HG02981 (cell line): ENCODE data around the gene L3MBTL4.
"Not testable (repeated sequence)": the region's sequence is repeated elsewhere in the genome, so short reads cannot be mapped to it uniquely, and the experiment has no call there.

Source experiments
- ATAC-seq: cut with Tn5 transposase; IDR thresholded peaks from one replicate; pipeline ENCODE4 v1.9.1; 2021; ENCODE audit warnings: mild to moderate bottlenecking, moderate library complexity; ENCODE audit not compliant: unreplicated experiment

Gene L3MBTL4

DNA sequence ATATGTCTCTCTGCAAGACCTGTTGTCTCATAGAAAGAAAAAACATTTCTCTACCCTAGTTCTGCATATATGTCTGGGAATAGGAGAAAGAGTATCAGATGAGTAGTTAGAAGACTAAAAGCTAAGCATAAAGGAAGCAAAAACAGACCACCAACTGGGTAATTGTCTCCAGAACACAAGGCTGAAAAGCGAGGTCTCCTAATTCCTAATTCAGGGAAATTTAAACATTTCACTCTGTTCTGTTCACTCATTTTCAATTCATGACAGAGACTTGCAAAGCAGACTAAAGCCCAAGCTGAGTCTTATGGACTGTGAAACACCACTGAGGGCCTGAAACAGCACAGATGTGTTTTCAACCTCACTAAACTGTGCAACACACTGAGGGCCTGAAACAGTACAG, 294.9 kb downstream of the L3MBTL4 start:
- no peak for ATAC-seq

DNA sequence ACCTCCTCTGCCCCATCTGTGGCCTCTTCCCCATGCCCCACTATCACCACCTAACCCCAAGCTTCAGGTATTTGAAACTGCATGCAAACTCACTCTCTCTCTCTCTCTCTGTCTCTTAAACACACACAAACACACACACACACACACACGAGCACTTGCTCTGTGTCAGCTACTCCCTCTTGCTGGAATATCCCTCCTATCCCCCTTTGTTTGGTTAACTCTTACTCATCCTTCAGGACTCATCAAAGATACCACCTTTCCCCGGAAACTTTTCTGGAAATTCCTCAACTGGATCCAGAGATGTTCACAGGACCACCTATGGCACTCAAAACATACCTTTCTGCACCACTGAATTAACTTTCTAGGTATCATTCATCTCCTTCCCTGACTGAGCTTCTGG, 296.6 kb downstream of the L3MBTL4 start:
- no peak for ATAC-seq

DNA sequence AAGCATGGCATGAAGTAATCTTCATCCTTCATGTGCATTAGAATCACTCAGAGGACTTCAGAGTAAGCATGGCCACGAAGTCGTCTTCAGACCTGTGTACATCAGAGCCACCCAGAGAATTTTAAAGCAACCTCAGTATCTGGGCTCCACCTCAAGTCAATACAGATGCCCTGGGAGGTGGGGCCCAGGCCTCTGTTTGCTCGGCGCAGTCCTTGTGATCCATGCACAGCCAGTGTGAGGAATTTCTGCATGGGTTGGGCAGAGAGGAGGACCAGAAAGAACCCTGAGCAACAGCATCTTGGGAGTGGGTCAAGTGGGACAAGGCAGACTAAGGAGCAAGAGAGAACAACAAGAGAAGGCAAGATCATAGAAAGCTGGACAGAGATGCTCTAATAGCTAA, 299.0 kb downstream of the L3MBTL4 start:
- no peak for ATAC-seq

DNA sequence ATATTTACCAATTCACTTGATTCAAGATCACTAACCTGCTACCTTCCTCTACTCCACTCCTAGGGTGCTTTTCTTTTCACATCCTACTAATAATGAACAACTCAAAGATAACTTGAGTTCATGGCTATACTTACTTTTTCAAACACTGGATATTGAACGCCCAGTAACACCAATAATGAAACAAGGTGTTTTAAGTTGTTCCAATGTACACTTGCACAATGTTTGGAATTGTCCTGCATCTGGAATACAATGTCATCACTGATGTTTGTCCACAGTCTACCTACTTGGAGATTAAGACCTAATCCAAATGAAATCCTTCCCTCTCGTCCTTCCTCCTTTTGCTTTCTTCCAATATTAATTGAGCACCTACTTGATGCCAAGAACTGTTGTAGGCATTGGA, 301.1 kb downstream of the L3MBTL4 start:
- no peak for ATAC-seq

DNA sequence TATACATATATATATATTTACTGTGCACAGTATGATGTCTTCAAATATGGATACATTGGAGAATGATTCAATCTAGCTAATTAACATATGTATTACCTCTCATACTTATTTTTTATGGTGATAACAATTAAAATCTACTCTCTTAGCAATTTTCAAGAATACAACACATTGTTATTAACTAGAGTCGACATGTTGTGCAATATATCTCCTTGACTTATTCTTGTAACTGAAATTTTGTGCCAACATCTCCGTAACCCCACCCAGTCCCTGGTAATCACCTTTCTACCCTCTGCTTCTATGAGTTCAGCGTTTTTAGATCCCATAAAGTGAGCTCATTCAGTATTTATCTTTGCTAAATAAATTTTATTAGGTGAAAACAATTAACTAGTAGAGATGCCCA, 303.0 kb downstream of the L3MBTL4 start:
- no peak for ATAC-seq

DNA sequence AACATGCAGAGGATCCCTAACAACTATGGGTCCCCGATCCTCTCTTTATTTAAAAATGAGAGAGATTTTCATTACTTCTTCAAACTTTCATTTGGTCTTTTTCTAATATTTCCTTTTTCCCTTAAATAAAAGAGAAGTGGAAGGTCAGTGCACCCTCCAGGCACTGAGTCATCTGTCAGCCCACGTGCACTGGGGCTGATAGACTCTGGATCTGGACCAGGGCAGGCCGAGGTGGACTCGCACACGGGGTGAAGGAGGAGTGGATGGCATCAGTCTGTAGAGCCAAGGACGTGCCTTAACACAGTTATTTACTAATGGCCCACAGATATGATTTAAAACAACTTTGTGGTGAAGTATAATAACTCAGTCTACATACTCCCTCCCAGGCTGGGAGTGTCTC, 305.0 kb downstream of the L3MBTL4 start:
- ATAC-seq: no peak

DNA sequence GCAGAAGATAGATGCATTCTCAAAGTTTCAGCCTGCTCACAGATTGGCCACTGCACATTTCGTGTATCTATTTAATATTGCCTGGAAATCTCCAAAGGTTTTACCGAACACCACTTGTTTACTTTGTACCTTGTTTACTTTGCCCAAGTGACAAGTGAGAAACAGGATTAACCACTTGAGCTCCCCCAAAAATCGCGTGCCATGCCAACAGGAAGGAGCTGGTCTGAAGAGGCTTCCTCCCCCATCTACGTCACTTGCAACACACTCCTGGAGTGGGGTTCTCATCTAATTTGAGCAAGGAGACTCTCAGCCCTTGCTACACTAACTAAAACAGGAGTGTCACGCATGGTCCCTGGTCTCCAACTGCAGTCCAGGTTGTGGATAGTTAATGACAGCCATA, 306.9 kb downstream of the L3MBTL4 start:
- ATAC-seq: no peak

DNA sequence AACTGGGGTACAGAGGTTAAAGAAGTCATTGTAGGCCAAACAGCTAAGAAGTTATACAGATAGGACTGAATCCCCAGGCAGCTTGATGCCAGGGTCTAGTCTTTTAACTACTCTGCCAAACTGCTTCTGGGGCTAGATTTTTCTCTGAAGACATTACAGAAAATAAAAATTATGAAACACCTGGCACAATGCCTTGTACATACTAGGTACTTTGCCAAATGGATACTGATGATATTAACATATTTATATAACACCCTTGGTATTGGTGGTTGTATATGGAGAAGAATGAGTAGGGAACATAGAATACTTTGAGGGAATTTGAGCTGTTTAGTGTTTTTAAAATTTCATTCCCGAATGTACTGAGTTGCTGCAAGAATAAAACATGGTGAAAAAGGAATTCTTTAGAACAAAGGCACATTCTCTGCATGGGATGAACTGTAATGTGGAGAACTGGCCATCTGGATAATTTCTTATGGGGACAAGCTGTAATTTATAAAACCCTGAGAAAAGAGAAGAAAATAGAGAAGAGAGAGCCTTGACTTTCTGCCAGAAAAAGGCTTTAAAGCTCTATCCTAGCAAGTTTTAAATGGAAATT, 308.5 kb downstream of the L3MBTL4 start:
- no peak for ATAC-seq

DNA sequence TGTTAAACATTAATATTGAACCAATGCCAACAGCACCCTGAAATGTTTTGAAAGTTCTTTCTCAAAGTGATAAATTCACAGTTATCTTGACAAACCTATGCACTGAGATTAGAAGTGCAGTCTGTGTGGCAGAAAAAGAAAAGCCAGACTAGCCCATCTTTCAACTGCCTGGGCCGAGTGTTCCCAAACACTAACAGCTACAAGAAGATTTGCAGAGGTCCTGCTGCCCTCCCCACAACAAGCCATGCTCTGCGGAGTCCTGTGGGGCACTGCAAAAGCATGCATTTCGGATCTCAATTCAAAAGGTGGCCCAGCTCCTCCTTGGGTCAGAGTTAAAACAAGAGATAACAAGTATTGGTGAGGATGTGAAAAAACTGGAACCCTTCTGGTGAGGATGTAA, 311.0 kb downstream of the L3MBTL4 start:
- no peak for ATAC-seq

DNA sequence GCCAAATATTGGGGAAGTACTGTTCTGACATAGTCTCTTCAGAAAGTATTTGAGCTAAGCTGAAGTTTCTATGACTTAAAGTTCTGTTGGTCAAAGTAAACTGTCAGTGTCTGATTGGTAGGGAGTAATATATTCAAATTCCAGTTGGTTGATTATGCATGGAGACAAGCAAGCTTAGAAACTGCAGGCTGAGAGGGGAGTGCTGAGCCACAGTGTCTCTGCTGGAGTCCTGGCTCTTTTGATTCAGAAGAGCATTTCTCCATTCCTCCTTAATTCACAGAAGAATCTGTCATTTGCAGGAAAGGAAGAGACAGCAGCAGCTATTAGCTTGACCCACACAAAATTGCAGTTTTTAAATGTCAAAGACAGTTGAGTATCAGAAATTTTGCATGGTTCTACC, 318.0 kb downstream of the L3MBTL4 start:
- no peak for ATAC-seq

DNA sequence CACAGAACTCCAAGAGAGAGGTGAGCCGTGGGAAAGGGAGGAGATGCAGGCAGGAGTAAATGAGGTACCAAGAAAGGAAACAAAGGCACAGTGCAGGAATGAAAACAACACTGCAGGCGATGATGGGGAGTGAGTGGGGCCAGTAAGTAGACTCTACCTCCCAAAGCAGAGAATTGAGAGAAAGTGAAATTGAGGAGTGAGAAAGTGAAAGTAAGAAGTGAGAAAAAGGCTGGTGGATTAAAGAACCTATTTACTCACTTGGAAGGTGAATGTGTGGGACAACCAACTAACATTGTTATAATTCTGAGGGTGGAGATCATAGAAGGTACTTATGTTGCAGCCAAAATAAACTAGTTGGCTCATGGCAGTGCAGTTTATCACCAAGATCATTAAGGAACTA, 326.3 kb downstream of the L3MBTL4 start:
- ATAC-seq: no peak

DNA sequence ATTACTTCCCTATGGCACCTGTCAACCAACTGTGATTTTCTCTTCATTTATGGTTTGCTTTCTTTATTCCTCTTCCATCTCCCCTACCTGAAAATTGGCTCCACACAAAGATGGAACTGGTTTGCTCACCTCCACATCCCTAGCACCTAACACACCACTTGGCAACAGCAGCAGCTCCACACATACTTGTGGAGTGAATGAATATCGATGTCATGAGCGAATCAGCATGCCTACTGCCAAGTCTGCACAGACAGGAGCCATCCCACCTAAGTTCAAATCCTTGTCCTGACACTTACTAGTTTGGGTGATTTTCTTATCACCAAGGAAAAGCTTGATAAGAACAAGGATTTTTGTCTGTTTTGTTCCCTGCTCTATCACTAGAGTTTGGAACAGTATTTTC, 328.0 kb downstream of the L3MBTL4 start:
- ATAC-seq: no peak

DNA sequence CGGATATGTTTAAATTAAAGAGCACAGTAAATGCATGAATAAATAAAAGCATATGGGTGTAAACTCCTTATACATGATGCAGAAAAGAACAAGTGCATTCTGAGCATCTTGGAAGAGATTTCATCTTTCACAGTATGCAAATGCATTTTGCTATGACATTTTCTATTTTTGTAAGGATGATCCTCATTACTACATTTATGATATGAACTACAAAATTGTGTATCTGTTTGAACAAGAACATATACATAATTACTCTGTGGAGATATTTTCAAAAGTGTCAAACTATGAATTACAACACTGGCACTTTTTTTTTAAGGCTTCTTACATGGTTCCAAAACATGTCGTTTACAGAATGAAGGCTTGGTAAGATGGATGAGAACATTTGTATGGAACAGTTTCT, 335.3 kb downstream of the L3MBTL4 start:
- no peak for ATAC-seq

DNA sequence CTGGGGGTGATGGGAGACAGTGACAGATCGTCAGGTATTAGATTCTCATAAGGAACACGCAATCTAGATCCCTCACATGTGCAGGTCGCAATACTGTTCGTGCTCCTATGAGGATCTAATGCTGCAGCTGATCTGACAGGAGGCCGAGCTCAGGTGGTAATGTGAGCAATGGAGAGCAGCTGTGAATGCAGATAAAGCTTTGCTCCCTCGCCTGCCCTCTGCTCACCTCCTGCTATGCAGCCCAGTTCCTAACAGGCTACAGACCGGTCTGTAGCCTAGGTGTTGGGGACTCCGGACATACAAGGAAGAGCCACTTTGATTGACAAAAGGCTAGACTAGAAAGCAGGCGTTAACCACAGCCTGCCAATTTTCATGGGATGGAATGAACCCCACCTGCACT, 335.8 kb downstream of the L3MBTL4 start:
- ATAC-seq: no peak

DNA sequence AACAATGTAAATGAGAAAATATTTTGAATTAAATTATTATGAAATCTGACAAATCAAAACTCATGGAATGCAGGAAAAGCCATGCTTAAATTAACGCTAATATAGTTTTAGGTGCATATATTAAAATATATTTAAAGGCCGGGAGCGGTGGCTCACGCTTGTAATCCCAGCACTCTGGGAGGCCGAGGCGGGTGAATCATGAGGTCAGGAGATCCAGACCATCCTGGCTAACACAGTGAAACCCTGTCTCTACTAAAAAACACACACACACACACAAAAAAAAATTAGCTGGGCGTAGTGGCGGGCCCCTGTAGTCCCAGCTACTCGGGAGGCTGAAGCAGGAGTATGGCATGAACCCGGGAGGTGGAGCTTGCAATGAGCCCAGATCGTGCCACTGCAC, 342.3 kb downstream of the L3MBTL4 start:
- ATAC-seq: not testable (repeated sequence)

DNA sequence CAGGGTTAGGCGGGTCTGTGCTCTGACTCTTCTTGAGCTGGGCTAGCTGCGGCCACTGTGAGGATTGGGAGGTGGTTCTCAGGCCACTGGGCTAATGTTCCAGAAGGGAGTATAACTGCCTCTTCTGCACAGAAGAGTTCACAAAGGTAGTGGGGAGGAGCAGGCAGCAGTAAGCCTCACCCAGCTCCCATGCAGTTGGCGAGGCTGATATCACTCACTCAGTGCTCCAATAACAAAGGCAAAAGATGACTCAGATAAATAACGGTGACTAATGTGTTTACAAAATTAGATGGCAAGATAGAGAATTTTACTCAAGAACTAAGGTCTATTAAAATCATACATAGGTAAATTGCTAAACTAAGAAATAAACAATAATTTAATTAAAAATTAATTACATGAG, 345.2 kb downstream of the L3MBTL4 start:
- no peak for ATAC-seq

DNA sequence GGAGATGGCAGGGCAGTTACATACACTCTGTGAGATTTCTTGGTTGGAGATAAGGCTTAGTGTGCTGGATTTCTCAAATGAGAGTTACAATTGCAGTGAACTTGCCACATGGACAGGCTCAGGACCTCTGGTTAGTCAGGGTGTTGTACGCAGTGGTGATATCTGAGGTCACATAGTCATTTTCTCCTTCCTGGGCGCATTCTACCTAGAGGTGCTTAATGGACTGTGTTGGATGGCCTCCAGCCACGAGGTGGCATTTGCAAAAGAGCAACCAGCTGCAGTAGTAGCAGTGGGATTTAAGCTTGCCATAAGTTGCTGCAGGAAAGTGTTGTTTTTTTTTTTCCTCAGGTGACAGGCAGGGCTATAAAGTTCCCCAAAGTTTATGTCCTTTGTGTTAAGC, 345.6 kb downstream of the L3MBTL4 start:
- ATAC-seq: no peak

DNA sequence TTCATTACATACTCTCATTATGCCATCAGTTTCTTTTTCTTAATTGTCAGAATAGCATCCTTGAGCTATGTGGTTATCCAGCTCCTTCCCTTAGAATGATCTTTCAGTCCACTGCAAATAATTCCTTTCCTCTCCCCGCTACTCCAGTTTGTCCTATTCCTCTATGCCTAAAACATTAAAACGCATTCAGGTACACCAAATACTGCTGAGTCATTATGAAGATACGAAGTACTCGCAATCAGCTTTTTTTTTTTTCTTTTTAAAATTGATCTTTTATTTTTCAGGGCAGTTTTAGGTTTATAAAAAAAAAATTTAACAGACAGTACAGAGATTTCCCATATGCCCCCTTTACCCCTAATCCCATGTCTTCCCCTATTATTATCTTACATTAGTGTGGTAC, 354.6 kb downstream of the L3MBTL4 start:
- ATAC-seq: no peak

DNA sequence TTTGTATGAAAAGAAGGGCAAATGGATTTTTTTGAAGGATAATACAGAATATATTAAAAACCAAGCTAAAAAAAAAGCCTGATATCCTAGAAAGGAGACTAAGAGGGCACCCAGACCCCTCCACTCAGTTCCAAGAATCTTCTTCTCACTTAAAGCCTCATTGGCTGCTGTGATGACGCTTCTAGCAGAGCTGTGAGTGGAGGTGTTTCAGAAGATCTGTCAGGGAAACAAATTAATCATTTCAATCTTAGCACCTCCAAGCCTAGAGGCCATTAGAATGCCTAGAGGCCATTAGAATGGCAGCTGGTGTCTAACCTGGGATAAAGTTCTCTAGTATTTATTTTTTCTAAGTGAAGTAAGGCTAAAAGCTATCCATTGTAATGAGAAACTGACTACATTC, 355.2 kb downstream of the L3MBTL4 start:
- no peak for ATAC-seq

DNA sequence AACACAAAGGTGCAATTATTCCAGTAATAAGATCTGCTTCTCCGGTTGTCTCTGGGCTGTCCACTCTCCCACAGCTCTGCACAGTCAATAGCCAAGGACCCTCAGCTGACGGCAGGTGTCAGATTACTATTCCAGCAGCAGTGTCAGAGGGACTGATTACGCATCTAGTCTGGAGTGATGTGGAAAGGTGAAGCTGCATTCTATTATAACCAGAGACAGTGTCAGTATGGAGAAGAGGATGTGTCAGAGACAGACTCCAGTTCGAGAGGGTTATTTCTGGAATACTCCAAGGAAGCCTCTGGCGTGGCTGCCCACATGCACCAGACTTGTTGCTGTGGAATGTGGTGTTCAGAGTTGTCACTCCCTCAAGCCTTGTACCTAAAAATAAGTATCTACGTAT, 355.8 kb downstream of the L3MBTL4 start:
- ATAC-seq: no peak

DNA sequence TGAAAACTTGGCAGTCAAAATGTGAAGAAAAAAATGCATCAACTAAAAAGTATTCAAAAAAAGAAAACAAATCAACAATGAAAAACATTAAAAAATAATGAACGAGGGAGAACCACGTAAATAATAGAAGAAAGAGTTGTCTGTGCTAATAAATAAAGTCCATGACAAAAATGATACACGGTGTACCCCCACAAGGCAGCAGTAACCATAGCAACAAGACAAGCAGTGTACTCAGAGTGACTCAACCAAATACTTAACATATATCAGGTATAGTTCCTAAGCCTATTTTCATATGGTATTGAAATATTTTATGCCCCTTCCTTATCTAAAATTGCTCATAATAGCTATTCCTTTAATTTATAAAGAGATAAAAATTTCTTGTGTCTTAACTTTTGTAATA, 357.1 kb downstream of the L3MBTL4 start:
- no peak for ATAC-seq

DNA sequence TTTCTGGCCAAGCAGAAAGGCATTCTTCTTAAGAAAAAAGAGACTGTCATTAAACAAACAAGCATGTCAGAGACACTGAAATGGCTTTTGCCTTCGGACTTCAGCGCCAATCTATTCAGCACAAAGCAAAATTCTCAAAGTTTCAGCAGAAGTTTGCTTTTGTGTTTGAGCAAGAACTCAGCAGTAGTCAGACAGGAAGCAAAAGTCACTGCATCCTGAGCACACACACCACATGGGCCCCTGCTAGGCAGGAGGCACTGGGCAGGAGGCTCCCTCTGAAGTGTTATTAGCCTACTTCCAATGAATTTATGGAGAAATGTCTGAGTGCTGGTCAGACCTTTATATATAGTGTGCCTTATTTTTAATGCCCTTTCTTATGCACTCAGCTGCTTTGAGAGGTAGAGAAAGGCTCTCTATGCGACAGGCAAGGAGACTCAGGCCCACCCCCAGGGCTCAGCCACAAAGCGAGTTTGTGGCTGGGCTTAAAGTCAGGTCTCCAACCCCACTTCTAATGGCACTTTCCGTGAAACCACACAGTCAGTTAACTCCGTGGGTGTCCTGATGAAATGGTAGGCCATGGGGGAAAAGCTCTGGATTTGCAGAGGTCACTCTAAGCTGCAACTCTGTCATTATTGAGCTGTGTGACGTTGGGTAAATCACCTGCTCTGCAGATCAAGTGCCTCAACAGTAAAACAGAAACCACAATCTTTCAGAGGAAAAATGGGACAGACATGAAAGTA, 358.4 kb downstream of the L3MBTL4 start:
- no peak for ATAC-seq

DNA sequence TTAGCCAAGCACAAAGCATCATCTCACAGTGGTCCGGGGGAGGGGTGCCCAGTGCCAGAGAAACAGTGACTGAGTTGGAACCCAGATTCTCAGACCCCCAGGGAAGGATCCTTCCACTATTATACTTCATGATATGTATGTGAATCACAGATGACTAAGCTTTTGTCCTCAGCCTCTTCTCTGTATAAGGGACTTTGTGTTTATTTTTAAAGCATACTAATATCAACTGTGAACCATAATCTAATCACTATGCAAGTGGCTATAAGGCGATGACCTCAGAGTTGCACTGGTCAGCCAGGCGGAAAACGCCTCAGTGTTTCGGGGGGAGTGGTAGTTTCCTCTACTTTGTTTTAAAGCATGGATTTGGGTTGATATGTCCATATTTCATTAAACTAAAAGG, 359.0 kb downstream of the L3MBTL4 start:
- ATAC-seq: no peak
